Pancreas (tissue), 10 donors: ENCODE results near the gene ZDHHC20. TPM values are rescaled to one million over a fixed set of nuclear protein-coding genes. Genes with fewer than 3 reads are reported as not detected.

Experiments used
- ATAC-seq, 4 donors: fragments of 200-7000 bp; cut with Tn5 transposase; one replicate each; pipeline versions ENCODE4 v1.8.0 to v1.9.1; 2020; ENCODE audit warnings: mild to moderate bottlenecking in 4 of 4, moderate library complexity in 4 of 4
- DNase-seq, 6 donors: peaks; one replicate each; pipeline ENCODE4 v3.0.0-alpha.2; 2020
- FAIRE-seq: peaks from 2 replicates; lab custom pipeline; 2012; peaks lifted over from hg19 to GRCh38; lab: Jason Lieb, UNC
- H3K27ac ChIP-seq, 4 donors: fragments of 200-600 bp; sonication (generic); 1 replicate in 3 of 4; 2 replicates in 1 of 4; pipeline versions ENCODE4 v1.5.0 to v1.8.0; 2020
- H3K27me3 ChIP-seq, 4 donors: fragments of 200-600 bp; one replicate each; pipeline ENCODE4 v1.8.0; 2021
- H3K36me3 ChIP-seq, 3 donors: fragments of 200-600 bp; sonication (generic) in 1 of 3; one replicate each; pipeline versions ENCODE4 v1.5.0 to v1.8.0; 2020 to 2021
- H3K4me1 ChIP-seq, 3 donors: fragments of 200-600 bp; one replicate each; pipeline ENCODE4 v1.8.0; 2021
- H3K4me3 ChIP-seq, 4 donors: fragments of 200-600 bp; sonication (generic) in 2 of 4; one replicate each; pipeline versions ENCODE4 v1.5.0 to v1.8.0; 2020 to 2021
- H3K9me3 ChIP-seq, 4 donors: fragments of 200-600 bp; one replicate each; pipeline ENCODE4 v1.8.0; 2021
- CTCF ChIP-seq, 4 donors: fragments of 200-600 bp; sonication (generic) in 3 of 4; IDR thresholded peaks; one replicate each; pipeline versions ENCODE4 v1.5.0 to v1.8.0; 2021; ENCODE audit warnings: antibody characterized with exemption in 4 of 4
- WGBS, 2 donors: extraction: QIAGEN DNeasy Blood & Tissue Kit; methylation state at CpG; one replicate each; pipeline ENCODE4 v1.1.7; 2013; 5-methylcytosine and 5-hydroxymethylcytosine counted together
- intact Hi-C, 3 donors: fragments of 100-400 bp; cut with DNase I; formaldehyde crosslinking; loops; one replicate each; pipeline versions ENCODE4 v1.11.1 to v1.14.2; 2022
- polyA plus RNA-seq, 2 donors: library from polyadenylated mRNA; stranded (reverse); fragments of 200-250 nt; gene quantifications; one replicate each; pipeline ENCODE4 v1.2.3, GENCODE V29; 2013
- total RNA-seq, 6 donors: library from RNA; stranded (reverse); fragmentation: NEBNext Ultra II Directional in 4 of 6; extraction: Animal tissue kit (Norgen Biotek cat#: 25700) in 4 of 6; gene quantifications; one replicate each; pipeline versions ENCODE4 v1.2.1 to v1.2.4, GENCODE V29; 2021 to 2023
- donor health status: healthy with polysubstance abuse.
- donor health status: DM: no; HTN: no; CAD: no; lungs with moderate emphysema.
- donor health status: DM: no; HTN: no; CAD: no.
- donor health status: control.
- donor health status: control.
- donor health status: Bipolar disorder and iron deficiency.
- donor health status: DM: yes; HTN: yes; CAD: no.
- donor health status: DM: no; HTN: no; CAD: no.
- donor health status: DM: no; HTN: no; CAD: no.
- donor health status: DM: yes; HTN: yes; CAD: no.

The ZDHHC20 gene
- total and polyA plus RNA-seq, 8 donors = 4.6 to 30.1 (median 13.1) TPM

GRCh38 chr13:21434588-21434987 is 24.5 kb downstream of the ZDHHC20 start:
- 88 to 92% methylated on average over 3 of the region's 3 CpGs for WGBS, 2 donors
- peak in 1 of 4 donors; percentile 45 for ATAC-seq
- no peak for TF ChIP-seq CTCF (IDR thresholded peaks at IDR 0.05)
- Histone ChIP-seq H3K36me3 (no peaks in the 10 kb centered on the region), H3K27me3 (no peaks in the 10 kb centered on the region), H3K9me3 (no peaks in the 10 kb centered on the region), H3K4me1 (peaks cover 0 to 10% (median 0%) of the 10 kb centered on the region in 3 donors), H3K27ac (no peak overlapping the region), H3K4me3 (no peak overlapping the region)
- intact Hi-C loops = no loop called here
- DNase-seq = no peak
- FAIRE-seq = no peak

DNA sequence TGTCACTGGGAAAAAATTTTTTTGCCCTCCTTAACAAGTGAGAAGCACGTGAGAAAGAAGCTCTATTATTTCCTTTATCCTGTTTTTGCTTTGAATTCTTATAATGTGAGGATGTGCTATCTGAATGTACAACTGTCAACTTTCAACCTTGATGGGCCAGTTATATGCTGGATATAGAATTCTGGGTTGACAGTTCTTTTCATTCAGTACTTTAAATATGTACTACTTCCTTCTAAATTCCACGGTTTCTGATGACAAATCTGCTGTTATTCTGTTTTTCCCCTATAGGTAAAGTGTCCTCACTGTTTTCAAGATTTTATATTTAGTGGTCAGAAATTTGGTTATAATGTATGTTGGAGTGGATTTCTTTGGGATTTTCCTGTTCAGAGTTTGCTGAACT is 29.9 kb downstream of the ZDHHC20 start:
- no peak for TF ChIP-seq CTCF (IDR thresholded peaks at IDR 0.05)
- intact Hi-C loops = no loop called here
- Histone ChIP-seq H3K27me3 (no peaks in the 10 kb centered on the region), H3K36me3 (no peaks in the 10 kb centered on the region), H3K9me3 (no peaks in the 10 kb centered on the region), H3K4me3 (no peak overlapping the region), H3K27ac (no peak overlapping the region), H3K4me1 (no peaks in the 10 kb centered on the region)
- ATAC-seq = no peak
- WGBS, 2 donors = 70 to 71% methylated on average over 2 of the region's 2 CpGs
- FAIRE-seq = no peak
- DNase-seq = no peak

GRCh38 chr13:21427741-21428140 is 31.4 kb downstream of the ZDHHC20 start:
- H3K4me3 ChIP-seq = no peak overlapping the region
- no peak for FAIRE-seq
- H3K27ac ChIP-seq = no peak overlapping the region
- WGBS, 2 donors = 88 to 90% methylated on average over 2 of the region's 2 CpGs
- no peak for DNase-seq
- no peaks in the 10 kb centered on the region for H3K4me1 ChIP-seq
- ATAC-seq = no peak
- no peaks in the 10 kb centered on the region for H3K36me3 ChIP-seq
- no peak for TF ChIP-seq CTCF (IDR thresholded peaks at IDR 0.05)
- no peaks in the 10 kb centered on the region for H3K9me3 ChIP-seq
- no peaks in the 10 kb centered on the region for H3K27me3 ChIP-seq
- intact Hi-C loops = no loop called here

GRCh38 chr13:21426238-21426637 is 32.9 kb downstream of the ZDHHC20 start:
- DNase-seq (no peak), ATAC-seq (no peak), FAIRE-seq (no peak)
- H3K27ac ChIP-seq = no peak overlapping the region
- intact Hi-C loops = no loop called here
- H3K36me3 ChIP-seq = no peaks in the 10 kb centered on the region
- H3K9me3 ChIP-seq = no peaks in the 10 kb centered on the region
- no peaks in the 10 kb centered on the region for H3K27me3 ChIP-seq
- H3K4me3 ChIP-seq = no peak overlapping the region
- H3K4me1 ChIP-seq = no peaks in the 10 kb centered on the region
- WGBS, 2 donors = 28 to 36% methylated on average over 1 of the region's 1 CpG
- no peak for TF ChIP-seq CTCF (IDR thresholded peaks at IDR 0.05)

GRCh38 chr13:21420706-21421105 is 38.4 kb downstream of the ZDHHC20 start:
- no peaks in the 10 kb centered on the region for H3K4me1 ChIP-seq
- intact Hi-C loops = no loop called here
- H3K9me3 ChIP-seq = no peaks in the 10 kb centered on the region
- peaks cover 0 to 4% (median 0%) of the 10 kb centered on the region in 3 donors for H3K36me3 ChIP-seq
- TF ChIP-seq CTCF (IDR thresholded peaks at IDR 0.05) = no peak
- WGBS, 2 donors = 87 to 88% methylated on average over 3 of the region's 3 CpGs
- H3K27ac ChIP-seq = no peak overlapping the region
- no peaks in the 10 kb centered on the region for H3K27me3 ChIP-seq
- ATAC-seq (no peak), DNase-seq (no peak), FAIRE-seq (no peak)
- no peak overlapping the region for H3K4me3 ChIP-seq
